Vagina (tissue), 2 donors: Measurements from ENCODE around the gene ACSM3.

ENCODE experiments used
- CTCF ChIP-seq, 3 experiments: fragments of 450-650 bp in 2 of 3; fragments of 200-600 bp in 1 of 3; sonication (generic) in 1 of 3; IDR thresholded peaks; one replicate each; pipeline ENCODE4 v1.5.1; 2017 to 2019; ENCODE audit warnings: antibody characterized with exemption in 3 of 3, mild to moderate bottlenecking in 2 of 3, moderate library complexity in 2 of 3
- POLR2A ChIP-seq, 2 donors: fragments of 450-650 bp; IDR thresholded peaks; one replicate each; pipeline ENCODE4 v1.6.1; 2017; ENCODE audit warnings: antibody characterized with exemption in 2 of 2, mild to moderate bottlenecking in 2 of 2, moderate library complexity in 2 of 2
- POLR2AphosphoS5 ChIP-seq, 2 donors: sonication (generic); formaldehyde crosslinking; IDR thresholded peaks; one replicate each; pipeline ENCODE4 v1.9.0; 2017; ENCODE audit warnings: antibody characterized with exemption in 2 of 2, mild to moderate bottlenecking in 2 of 2, low read depth in 1 of 2; ENCODE audit not compliant: insufficient read depth in 1 of 2

- TF ChIP-seq CTCF (IDR thresholded peaks at IDR 0.05) (no peak), POLR2A (IDR thresholded peaks at IDR 0.05) (no peak), POLR2AphosphoS5 (IDR thresholded peaks at IDR 0.05; ENCODE audit: insufficient read depth in 1 of 2, low read depth in 1 of 2) (no peak)
Measured at GRCh38 chr16:20839504-20839903, 75.7 kb downstream of the ACSM3 start.
